HG03457 (cell line): ENCODE measurements around the gene CFAP61.
"Not testable (repeated sequence)": the region's sequence is repeated elsewhere in the genome, so short reads cannot be mapped to it uniquely, and the experiment has no call there.

Experiments
- ATAC-seq: cut with Tn5 transposase; IDR thresholded peaks from one replicate; pipeline ENCODE4 v1.9.1; 2021; ENCODE audit warnings: moderate number of reproducible peaks; ENCODE audit not compliant: unreplicated experiment

Gene CFAP61

GRCh38 chr20:20304942-20305341 is 252.6 kb downstream of the CFAP61 start:
- no peak for ATAC-seq

GRCh38 chr20:20312562-20312961 is 260.2 kb downstream of the CFAP61 start:
- no peak for ATAC-seq

GRCh38 chr20:20317195-20317594 is 264.9 kb downstream of the CFAP61 start:
- ATAC-seq: peak; percentile 86

- peak; percentile 26 for ATAC-seq
Measured at GRCh38 chr20:20317621-20318364, 265.5 kb downstream of the CFAP61 start.

- ATAC-seq: no peak
Measured at GRCh38 chr20:20318365-20319161, 266.2 kb downstream of the CFAP61 start.

- ATAC-seq: no peak
Measured at GRCh38 chr20:20321134-20321533, 268.8 kb downstream of the CFAP61 start.

- ATAC-seq: no peak
Measured at GRCh38 chr20:20321917-20322316, 269.6 kb downstream of the CFAP61 start.

GRCh38 chr20:20322912-20323311 is 270.6 kb downstream of the CFAP61 start:
- ATAC-seq: no peak

- ATAC-seq: no peak
Measured at GRCh38 chr20:20327746-20328145, 275.4 kb downstream of the CFAP61 start.

- ATAC-seq: no peak
Measured at GRCh38 chr20:20329564-20329963, 277.2 kb downstream of the CFAP61 start.

GRCh38 chr20:20331156-20331555 is 278.8 kb downstream of the CFAP61 start:
- no peak for ATAC-seq

GRCh38 chr20:20331817-20332216 is 279.5 kb downstream of the CFAP61 start:
- ATAC-seq: no peak

- ATAC-seq: no peak
Measured at GRCh38 chr20:20333866-20334265, 281.5 kb downstream of the CFAP61 start.

GRCh38 chr20:20334489-20334888 is 282.2 kb downstream of the CFAP61 start:
- ATAC-seq: peak; percentile 94

GRCh38 chr20:20338133-20338730 is 285.9 kb downstream of the CFAP61 start:
- ATAC-seq: no peak

- ATAC-seq: no peak
Measured at GRCh38 chr20:20340443-20340842, 288.1 kb downstream of the CFAP61 start.

- ATAC-seq: no peak
Measured at GRCh38 chr20:20341371-20341770, 289.0 kb downstream of the CFAP61 start.

GRCh38 chr20:20342066-20342465 is 289.7 kb downstream of the CFAP61 start:
- ATAC-seq: no peak

GRCh38 chr20:20343932-20344331 is 291.6 kb downstream of the CFAP61 start:
- ATAC-seq: no peak

- no peak for ATAC-seq
Measured at GRCh38 chr20:20344476-20344875, 292.1 kb downstream of the CFAP61 start.

GRCh38 chr20:20353576-20353975 is 301.2 kb downstream of the CFAP61 start:
- no peak for ATAC-seq

- not testable (repeated sequence) for ATAC-seq
Measured at GRCh38 chr20:20355503-20355902, 303.2 kb downstream of the CFAP61 start.
